HG03342 (cell line): ENCODE measurements around the gene MINPP1.

Experiments used
- ATAC-seq: cut with Tn5 transposase; IDR thresholded peaks from one replicate; pipeline ENCODE4 v1.9.1; 2021; ENCODE audit warnings: mild to moderate bottlenecking, moderate library complexity; ENCODE audit not compliant: unreplicated experiment

Gene MINPP1

DNA sequence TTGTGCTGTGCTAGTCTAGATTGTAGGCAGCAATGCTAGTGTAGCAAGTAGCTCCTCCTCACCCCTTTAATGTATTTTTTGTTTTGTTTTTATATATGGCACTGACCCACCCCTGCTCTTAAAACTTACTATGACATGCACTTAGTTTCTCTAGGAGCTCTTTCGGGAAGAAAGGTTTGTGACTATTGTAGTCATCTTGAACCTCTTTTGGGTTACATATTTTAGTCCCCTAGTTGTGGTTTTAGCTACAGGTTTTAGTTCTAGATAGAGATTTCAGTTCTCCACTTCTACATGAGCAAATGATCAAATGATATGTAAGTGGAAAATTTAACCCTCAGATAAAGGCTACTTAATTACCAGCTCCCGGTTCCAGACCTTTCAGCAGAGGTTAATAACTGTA, 14.9 kb downstream of the MINPP1 start:
- peak; percentile 43 for ATAC-seq

DNA sequence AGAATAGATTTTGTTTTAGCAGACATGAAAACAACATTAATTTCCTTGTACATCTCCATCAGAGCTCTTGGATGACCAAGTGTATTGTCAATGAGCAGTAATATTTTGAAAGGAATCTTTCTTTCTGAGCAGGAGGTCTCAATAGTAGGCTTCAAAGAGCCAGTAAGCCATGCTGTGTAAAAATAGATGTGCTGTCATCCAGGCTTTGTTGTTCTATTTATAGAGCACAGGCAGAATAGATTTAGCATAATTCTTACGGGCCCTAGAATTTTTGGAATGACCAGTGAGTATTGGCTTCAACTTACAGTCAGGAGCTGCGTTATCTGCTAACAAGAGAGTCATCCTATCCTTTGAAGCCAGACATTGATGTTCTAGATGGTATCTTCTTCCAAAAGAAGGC, 19.0 kb downstream of the MINPP1 start:
- ATAC-seq: no peak

DNA sequence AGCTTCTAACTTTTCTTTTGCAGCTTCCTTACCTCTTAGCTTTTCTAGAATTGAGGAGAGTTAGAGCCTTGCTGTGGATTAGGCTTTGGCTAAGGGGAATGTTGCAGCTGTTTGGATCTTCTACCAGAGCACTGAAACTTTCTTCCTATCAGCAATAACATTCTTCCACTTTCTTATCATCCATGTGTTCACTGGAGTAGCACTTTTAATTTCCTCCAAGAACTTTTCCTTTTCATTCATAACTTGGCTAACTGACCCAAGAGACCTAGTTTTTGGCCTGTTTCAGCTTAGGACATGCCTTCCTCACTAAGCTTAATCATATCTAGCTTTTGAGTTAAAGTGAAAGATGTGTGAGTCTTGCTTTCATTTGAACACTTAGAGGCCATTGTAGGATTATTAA, 19.6 kb downstream of the MINPP1 start:
- ATAC-seq: no peak

DNA sequence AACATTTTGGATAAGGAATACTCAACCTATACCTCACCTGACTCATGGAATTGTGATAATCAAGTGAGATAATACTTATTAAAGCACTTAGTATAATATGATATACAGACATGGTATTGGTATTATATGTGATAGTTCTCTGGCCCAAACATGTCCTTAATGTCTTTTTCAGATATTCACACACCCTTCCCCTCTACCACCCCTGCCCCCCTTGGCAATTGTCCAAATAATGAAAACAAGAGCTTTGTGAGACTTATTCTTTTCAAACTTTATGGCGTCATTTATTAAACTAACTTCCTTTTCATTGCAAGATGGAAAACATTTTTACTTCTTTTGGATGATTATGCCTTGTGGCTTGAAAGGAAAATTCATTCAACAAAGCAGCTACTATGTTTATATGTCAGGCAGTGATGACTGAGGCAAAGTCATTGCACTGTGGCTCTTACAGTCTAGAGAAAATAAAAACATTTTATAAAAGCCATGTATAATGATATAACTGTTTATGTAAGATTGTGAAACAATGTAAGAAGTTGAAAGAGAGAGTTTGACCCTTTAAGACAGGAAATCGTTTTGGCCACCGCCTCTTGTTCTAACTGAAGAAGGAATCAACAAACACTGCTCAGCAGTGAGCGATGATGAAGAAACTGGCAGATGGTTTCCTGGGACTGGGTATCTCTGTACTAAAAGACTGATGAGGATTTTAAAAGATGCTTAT, 27.4 kb downstream of the MINPP1 start:
- ATAC-seq: no peak

DNA sequence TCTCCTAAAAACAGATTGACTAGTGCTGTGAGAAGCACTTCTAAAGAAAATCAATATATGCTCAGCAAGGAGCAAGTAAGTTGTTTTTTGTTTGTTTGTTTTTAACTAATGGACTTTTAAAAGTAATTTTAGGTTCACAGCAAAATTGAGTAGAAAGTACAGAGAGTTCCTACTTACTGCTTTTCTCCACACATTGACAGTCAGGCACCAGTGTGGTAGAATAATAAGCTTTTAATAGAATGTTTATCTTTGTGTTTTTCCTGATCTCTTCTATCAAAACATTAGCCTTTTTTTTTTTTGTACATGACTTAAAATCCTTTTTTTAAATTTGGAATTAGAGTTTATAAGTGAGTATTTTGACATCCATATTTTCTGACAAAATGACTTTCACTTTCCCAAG, 28.0 kb downstream of the MINPP1 start:
- no peak for ATAC-seq

DNA sequence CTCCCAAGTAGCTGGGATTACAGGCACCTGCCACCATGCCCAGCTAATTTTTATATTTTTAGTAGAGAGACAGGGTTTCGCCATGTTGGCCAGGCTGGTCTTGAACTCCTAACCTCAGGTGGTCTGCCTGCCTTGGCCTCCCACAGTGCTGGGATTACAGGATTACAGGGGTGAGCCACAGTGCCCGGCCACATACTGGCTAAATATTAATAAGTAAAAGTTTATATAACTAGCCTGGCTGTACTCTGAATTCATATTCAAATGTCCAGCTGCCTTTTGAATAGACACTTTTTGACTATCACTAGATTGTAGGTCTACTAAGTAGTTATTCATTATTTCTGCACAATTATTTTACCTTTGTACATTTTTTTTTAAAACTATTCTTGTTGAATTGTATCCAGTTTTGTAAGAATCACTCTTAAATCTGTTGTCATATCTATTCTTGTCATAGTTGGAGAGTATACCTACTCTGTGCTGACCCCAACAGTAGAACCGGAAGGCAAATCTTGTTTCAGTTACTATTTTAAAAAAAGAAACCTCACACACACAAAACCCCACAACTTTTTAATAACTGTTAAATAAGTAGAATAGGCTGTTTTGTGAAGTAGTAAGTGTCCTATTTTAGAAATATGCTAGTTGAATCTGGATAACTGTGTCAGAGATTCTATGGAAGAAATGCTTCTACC, 29.6 kb downstream of the MINPP1 start:
- ATAC-seq: peak; percentile 70

DNA sequence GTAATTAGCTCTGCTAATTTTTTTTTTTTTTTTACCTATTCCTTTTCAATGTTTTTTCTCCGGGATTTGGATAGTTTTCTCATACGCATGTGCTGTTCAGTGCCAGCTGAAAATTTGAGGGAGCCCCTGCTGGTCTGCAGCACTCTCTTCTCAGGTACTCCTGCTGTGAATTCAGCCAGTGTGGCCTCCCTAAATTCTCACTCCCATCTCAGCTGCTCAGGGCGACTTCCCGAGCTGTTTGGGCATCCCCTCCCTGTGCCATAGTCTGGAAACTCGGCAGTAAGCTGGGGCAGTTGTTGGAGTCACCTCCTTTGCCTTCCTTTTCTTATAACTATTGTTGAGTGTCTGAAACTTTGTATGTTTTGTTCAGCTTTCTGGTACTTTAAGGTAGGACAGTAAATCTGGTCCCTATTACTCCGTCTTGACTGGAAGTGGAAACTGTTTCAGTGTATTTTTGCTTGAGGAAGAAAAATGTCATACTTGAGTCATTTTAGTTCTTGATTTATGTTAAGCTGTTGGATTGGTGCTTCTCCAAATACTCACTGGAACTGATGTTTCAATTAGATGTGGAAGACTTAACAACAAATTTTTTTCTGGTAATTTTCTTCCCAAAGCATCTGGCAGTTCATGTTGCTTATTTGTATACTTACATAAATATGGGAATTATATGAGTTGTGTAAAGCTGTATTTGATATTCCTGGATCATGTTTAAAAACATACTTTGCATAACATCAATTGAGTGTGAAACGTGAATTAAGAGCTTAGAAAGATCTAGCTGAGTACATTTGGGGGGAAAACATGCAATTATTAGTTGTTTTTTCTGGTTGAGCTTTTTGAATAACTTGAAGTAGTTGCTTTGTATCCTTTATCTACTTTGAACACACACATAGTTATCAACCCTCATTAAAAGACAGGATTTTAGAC, 33.7 kb downstream of the MINPP1 start:
- ATAC-seq: no peak

DNA sequence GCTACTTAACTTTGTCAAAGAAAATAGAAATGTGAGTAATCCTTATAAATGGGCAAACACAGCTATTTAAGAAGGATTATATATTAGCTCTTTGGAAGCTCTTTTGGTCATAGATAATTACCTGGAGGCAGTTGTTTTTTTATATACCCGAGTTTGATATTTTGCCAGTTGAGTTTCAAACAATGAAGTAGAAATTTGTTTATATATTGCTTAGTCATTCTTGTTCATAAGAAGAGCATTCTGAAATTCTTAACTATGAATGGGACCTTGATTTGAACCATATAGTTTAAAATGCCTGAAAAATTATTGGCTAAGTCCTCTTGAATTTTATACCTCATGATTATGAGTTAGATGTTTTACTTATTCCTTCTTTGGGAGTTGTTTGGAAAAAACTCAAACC, 36.4 kb downstream of the MINPP1 start:
- ATAC-seq: no peak

DNA sequence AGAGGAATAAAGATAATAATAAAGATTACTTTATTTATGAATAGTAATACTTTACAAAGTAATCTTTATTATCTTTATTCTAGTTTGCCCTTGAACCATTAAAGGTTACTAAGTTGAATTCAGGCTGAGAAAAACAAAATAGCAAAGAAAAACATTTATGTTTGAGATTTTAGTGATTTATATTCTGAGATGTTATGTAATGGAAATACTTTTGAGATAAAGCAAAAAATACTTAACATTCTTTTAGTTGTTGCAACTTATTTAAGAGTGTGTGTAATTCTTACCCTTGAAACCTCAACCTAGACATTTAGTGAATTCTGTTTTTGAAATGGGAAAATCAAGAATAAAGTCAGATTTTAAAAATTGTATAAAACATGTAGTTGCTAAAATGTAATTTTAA, 40.0 kb downstream of the MINPP1 start:
- no peak for ATAC-seq

DNA sequence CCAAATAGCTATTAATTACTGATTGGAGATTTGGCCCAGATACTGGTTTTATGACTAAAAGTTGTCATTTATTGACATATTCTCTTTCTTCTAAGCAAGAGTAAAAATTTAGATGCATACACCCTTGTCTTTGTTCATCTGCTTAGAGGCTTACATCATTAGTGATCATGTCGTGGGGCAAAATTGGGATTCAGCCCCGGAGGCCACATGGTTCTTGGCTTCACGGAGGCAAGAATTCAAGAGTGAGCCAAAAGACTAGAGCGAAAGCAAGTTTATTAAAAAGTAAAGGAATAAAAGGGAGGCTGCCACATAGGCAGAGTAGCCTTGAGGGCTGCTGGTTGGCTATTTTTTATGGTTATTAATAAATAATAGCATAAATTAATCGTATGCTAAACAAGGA, 41.1 kb downstream of the MINPP1 start:
- ATAC-seq: no peak

DNA sequence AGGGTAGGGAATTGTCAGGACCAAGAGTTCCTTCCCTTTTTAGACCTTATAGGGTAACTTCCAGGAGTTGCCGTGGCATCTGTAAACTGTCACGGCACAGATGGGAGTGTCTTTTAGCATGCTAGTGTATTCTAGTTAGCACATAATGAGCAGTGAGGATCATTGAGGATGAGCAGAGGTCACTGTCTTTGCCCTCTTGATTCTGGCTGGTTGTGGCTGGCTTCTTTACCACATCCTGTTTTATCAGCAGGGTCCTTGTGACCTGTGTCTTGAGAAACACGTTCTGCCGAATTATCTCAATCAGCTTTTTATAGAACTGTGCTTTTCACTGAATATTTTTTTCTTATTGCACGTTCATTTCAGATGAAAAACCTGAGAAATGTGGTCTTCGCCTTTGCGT, 41.5 kb downstream of the MINPP1 start:
- no peak for ATAC-seq

DNA sequence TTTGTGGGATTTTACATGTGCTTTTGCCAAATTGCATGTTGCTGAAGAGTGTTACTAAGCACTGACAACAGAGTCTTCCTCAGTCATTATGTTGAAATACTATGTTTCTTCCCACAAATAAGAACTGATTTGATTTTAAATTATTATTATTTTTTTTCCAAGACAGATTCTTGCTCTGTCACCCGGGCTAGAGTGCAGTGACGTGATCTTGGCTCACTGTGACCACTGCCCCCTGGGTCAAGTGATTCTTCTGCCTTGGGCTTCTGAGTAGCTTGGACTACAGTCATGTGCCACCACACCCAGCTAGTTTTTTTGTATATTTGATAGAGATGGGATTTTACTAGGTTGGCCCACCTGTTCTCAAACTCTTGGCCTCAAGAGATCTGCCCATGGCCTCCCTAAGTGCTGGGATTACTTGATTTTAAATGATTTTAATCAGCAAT, 42.3 kb downstream of the MINPP1 start:
- no peak for ATAC-seq

DNA sequence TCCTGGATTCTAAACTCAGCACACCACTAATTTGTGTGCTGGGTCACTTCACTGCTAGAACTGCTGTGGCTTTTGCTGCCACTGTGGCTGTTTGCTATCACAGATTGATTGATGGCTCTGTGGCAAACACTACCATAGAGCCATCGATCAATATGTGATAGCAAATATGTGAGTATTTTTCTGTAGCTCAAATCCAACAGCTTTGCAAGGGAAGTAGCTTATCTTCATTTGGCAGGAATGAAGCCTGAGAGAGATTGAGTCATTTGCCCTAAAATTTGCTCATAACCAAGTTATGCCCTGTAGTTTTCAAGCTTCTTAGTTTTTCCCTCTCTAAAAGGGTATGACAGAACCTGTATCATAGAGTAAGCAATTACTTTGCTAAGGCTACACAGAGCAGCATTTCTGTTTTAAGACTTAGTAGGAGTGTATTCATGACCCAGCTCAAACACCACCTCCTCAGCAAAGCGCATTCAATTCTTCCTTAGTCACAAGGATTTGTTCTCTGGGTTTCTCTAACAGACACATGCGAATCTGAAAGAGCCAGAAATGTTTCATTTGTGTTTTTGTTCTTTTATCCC, 43.1 kb downstream of the MINPP1 start:
- no peak for ATAC-seq

DNA sequence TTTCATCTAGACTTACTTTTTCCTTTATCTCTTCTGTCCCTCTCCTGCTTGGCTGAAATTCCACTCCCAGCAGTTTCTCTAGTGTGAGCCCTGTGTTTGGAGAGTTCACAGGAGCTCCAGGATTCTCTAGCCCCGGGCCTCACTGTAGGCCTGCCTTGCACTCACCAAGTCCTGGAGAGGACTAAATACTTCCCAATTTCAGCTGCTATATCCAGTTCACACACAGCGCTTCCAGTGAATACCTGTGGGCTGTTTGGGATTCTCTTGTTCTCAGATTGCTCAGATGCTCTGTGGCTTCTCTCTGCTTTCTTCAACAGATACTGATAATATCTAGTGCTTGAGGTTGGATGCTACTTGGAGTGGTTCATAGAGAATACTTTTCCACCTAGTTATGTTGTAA, 46.0 kb downstream of the MINPP1 start:
- no peak for ATAC-seq

DNA sequence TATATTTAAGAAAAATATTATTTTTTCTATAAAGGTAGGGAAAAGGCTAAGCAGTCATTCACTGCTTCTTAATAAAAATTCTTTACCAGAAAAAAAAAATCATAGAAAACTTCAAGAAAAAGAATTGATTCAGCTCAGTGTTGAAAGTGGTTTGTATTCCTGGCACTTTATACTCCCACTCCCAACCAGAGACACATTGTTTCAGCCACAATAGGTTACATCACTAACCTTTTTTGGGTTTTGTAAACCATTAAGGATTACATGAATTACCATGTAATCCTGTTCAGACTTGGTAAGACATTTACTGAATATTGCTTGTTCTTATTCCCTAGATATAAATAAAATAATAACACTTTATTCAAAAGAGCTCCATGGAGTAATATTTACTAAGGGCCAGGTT, 46.6 kb downstream of the MINPP1 start:
- ATAC-seq: no peak

DNA sequence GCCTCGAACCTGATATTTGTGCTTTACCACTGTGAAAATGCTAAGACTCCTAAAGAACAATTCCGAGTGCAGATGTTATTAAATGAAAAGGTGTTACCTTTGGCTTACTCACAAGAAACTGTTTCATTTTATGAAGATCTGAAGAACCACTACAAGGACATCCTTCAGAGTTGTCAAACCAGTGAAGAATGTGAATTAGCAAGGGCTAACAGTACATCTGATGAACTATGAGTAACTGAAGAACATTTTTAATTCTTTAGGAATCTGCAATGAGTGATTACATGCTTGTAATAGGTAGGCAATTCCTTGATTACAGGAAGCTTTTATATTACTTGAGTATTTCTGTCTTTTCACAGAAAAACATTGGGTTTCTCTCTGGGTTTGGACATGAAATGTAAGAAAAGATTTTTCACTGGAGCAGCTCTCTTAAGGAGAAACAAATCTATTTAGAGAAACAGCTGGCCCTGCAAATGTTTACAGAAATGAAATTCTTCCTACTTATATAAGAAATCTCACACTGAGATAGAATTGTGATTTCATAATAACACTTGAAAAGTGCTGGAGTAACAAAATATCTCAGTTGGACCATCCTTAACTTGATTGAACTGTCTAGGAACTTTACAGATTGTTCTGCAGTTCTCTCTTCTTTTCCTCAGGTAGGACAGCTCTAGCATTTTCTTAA, 47.7 kb downstream of the MINPP1 start:
- no peak for ATAC-seq

DNA sequence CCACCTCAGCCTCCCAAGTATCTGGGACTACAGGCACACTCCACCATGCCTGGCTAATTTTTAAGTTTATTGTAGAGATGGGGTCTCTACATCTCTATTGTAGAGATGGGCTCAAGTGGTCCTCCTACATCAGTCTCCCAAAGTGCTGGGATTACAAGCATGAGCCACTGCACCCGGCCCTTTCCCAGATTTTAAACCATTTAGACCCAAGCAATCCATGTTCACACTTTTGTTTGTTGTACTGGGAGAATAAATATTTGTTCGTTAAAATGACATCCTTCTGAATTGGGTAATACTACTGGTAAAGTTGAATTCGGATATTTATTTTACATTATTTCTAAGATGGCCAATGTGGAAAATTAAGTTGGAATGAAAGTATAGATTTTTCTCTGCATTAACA, 52.7 kb downstream of the MINPP1 start:
- no peak for ATAC-seq

DNA sequence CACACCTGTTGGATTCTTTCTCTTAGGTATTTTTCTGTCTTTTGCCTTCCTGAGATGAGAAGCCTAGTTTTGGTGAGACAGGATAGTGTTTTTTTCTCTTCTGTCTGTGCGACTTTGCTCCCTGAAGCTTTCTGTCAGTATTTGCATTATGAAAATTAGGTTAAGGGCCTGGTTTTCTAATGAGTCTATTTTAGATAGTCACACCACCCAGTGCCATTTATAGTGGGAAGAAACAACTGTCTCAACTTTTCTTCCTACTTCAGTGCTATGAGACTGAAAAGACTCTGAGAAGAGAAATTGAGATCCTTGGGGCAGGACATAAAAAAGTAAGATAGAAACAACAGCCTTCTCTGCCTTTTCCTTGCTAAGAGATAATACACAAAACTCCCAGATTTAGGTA, 53.6 kb downstream of the MINPP1 start:
- no peak for ATAC-seq

DNA sequence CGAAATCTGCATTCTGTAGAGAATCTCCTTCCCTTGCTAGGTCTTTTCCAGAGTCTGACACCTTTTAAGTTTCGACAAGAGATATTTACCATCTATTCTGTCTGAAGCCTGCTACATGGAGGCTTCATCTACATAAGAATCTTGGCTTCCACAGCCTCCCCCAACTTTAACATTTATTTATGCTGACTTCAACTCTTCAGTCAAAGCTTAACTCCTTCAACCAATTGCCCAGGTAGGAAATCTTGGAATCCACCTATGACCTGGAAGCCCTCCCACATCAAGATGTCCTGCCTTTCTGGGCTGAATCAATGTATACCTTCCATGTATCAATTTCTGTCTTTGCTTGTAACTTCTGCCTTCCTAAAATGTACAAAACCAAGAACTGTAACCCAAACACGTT, 54.7 kb downstream of the MINPP1 start:
- ATAC-seq: no peak

DNA sequence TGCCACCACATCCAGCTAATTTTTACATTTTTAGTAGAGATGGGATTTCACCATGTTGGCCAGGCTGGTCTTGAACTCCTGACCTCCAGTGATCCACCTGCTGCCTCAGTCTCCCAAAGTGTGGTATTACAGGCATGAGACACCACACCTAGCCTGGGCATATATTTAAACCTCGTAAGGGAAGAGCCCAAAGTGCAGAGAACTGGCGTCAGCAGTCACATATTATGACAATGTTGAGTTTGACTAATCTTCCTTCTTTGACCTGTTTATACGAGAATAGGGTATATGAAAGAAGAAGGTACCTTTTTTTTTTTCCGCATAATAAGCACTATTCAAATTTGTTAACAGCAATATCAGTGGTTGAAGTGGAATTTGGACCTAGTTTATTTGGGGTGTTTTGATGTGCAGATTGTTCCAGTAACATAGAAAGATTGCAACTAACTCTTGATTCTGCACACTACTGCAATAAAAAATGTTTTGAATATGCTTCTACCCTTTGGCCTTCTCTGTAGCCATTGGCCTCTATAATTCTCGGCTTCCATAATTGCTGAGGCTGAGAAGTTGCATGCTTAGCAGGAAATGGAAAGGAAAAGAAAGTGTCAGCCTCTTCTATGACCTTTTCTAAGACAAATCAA, 55.9 kb downstream of the MINPP1 start:
- no peak for ATAC-seq
